ENCODE results near the gene CMPK2. TPM values are rescaled to one million over a fixed set of nuclear protein-coding genes. Genes with fewer than 3 reads are reported as not detected.
"Not testable (repeated sequence)": the region's sequence is repeated elsewhere in the genome, so short reads cannot be mapped to it uniquely, and the experiment has no call there.

CMPK2 gene
- polyA plus RNA-seq, 1 of the 3 experiments (the other 2 are of a cell fraction), result 1.1 TPM

DNA sequence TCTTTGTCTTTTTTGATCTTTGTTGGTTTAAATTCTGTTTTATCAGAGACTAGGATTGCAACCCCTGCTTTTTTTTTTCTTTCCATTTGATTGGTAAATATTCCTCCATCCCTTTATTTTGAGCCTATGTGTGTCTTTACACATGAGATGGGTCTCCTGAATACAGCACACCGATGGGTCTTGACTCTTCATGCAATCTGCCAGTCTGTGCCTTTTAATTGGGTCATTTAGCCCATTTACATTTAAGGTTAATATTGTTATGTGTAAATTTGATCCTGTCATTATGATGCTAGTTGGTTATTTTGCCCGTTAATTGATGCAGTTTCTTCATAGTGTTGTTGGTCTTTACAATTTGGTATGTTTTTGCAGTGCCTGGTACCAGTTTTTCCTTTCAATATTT is 36.9 kb upstream of the CMPK2 start:
- DNase-seq; H2AFZ ChIP-seq (ENCODE audit: low read depth); H3K27ac ChIP-seq (ENCODE audit: low read depth in 2 of 2, low read length in 1 of 2); H3K9me3 ChIP-seq; H3K27me3 ChIP-seq (ENCODE audit: insufficient read depth); H3F3A ChIP-seq (replicated peaks; ENCODE audit: insufficient read depth); H4K20me1 ChIP-seq (ENCODE audit: insufficient read depth); H3K9ac ChIP-seq; H3K4me3 ChIP-seq (ENCODE audit: low read depth in 2 of 2, low read length in 1 of 2); POLR2A ChIA-PET; H3K9me2 ChIP-seq; H3K4me2 ChIP-seq; H3K36me3 ChIP-seq (replicated peaks in 1 of 2; ENCODE audit: control insufficient read depth in 1 of 2, insufficient read depth in 2 of 2, low read length in 1 of 2); H3K79me2 ChIP-seq (ENCODE audit: insufficient read depth); H3K4me1 ChIP-seq (ENCODE audit: control insufficient read depth in 1 of 2, insufficient read depth in 2 of 2, low read depth in 1 of 2, low read length in 1 of 2): not testable (repeated sequence)
- 63% methylated on average over 2 of the region's 2 CpGs for WGBS (ENCODE audit: low lambda C conversion rate)
- CTCF ChIA-PET, result interaction anchor here (0.6 to 3.3 kb wide), 4 partner anchors 14 to 142 kb away, joined by 3 to 15 read pairs (median 5); partner anchors contain the start of gene RNF144A

- ChIA-PET POLR2A (interaction anchor here (1.5 kb wide), 1 partner anchor 137 kb away, joined by 5 read pairs; no protein-coding TSS in a partner anchor), CTCF (interaction anchor here (0.7 to 6.9 kb wide), 54 partner anchors 10 to 973 kb away, joined by 3 to 177 read pairs (median 5); partner anchors contain the start of genes CMPK2, RNF144A and RSAD2)
- no peak for TF ChIP-seq EP300 (IDR thresholded peaks at IDR 0.05; ENCODE audit: borderline replicate concordance in 1 of 2, low read depth in 1 of 2, low read length in 1 of 2)
- TF ChIP-seq JUND (IDR thresholded peaks at IDR 0.05), result no peak
- TF ChIP-seq MEF2A (IDR thresholded peaks at IDR 0.05; ENCODE audit: borderline replicate concordance, low read depth), result no peak
- no peak for TF ChIP-seq IRF3 (IDR thresholded peaks at IDR 0.05; ENCODE audit: low read depth, low read length)
- 0 out of 2 replicates have a peak, but pooled peaks have one; percentile 7 for TF ChIP-seq NRF1 (IDR thresholded peaks at IDR 0.05; ENCODE audit: low read depth, low read length)
- peak; percentile 55; the same call in 1 of the 2 replicates for TF ChIP-seq RFX5 (IDR thresholded peaks at IDR 0.05; ENCODE audit: low read length)
- peak; percentile 90 for TF ChIP-seq CTCF (IDR thresholded peaks at IDR 0.05)
- peak; percentile 88 for TF ChIP-seq SMC3 (IDR thresholded peaks at IDR 0.05; ENCODE audit: low read depth, low read length)
- TF ChIP-seq RAD21 (IDR thresholded peaks at IDR 0.05; ENCODE audit: low read length), result peak; percentile 97
- no peak for TF ChIP-seq NFIC (IDR thresholded peaks at IDR 0.05; ENCODE audit: borderline replicate concordance)
- TF ChIP-seq YY1 (IDR thresholded peaks at IDR 0.05; ENCODE audit: low read depth), result no peak
- H3K36me3 ChIP-seq (replicated peaks in 1 of 2; ENCODE audit: control insufficient read depth in 1 of 2, insufficient read depth in 2 of 2, low read length in 1 of 2), result no peaks in the 10 kb centered on the region
- no peaks in the 10 kb centered on the region for H3K9me2 ChIP-seq
- no peaks in the 10 kb centered on the region for H3K9me3 ChIP-seq
- H3K27me3 ChIP-seq (ENCODE audit: insufficient read depth), result no peaks in the 10 kb centered on the region
- no peaks in the 10 kb centered on the region; a peak in 1 of 4 replicates for H3K4me1 ChIP-seq (ENCODE audit: control insufficient read depth in 1 of 2, insufficient read depth in 2 of 2, low read depth in 1 of 2, low read length in 1 of 2)
- H3K79me2 ChIP-seq (ENCODE audit: insufficient read depth), result no peaks in the 10 kb centered on the region
- H3K9ac ChIP-seq, result no peak overlapping the region
- WGBS (ENCODE audit: low lambda C conversion rate), result 70% methylated on average over 5 of the region's 5 CpGs
- H3F3A ChIP-seq (replicated peaks; ENCODE audit: insufficient read depth), result no peaks in the 10 kb centered on the region
- peak; percentile 52 for DNase-seq
- no peak overlapping the region for H3K27ac ChIP-seq (ENCODE audit: low read depth in 2 of 2, low read length in 1 of 2)
- H4K20me1 ChIP-seq (ENCODE audit: insufficient read depth), result no peaks in the 10 kb centered on the region
- H3K4me2 ChIP-seq, result no peak overlapping the region
- H2AFZ ChIP-seq (ENCODE audit: low read depth), result no peak overlapping the region
- no peak overlapping the region; a peak in 1 of 4 replicates for H3K4me3 ChIP-seq (ENCODE audit: low read depth in 2 of 2, low read length in 1 of 2)
Measured at GRCh38 chr2:6896930-6897759, 31.4 kb upstream of the CMPK2 start.

All from SK-N-SH (cell line).